Breast epithelium (tissue), 3 donors: ENCODE data around the gene IGFN1.

Experiments used
- CTCF ChIP-seq, 3 donors: fragments of 450-650 bp; IDR thresholded peaks; one replicate each; pipeline ENCODE4 v1.5.1; 2016 to 2017; ENCODE audit warnings: antibody characterized with exemption in 3 of 3, mild to moderate bottlenecking in 3 of 3, moderate library complexity in 3 of 3
- POLR2A ChIP-seq: fragments of 450-650 bp; IDR thresholded peaks from one replicate; pipeline ENCODE4 v1.6.1; 2016; ENCODE audit warnings: antibody characterized with exemption, mild to moderate bottlenecking, moderate library complexity

- no peak for TF ChIP-seq POLR2A
- no peak for TF ChIP-seq CTCF (IDR thresholded peaks at IDR 0.05)
These were observed 44.8 kb upstream of the IGFN1 start for GRCh38 chr1:201145816-201146215.
